H1 (cell line): ENCODE data around the gene FMNL2. TPM values are rescaled to one million over a fixed set of nuclear protein-coding genes. Genes with fewer than 3 reads are reported as not detected.

ENCODE experiments used
- ATF2 ChIP-seq: IDR thresholded peaks from 2 replicates; pipeline ENCODE4 v1.6.1; 2012; ENCODE audit warnings: low read length, inconsistent platforms
- BACH1 ChIP-seq: IDR thresholded peaks from 2 replicates; pipeline ENCODE4 v1.6.1; 2012; ENCODE audit warnings: low read length, improper control_type of control experiment
- E2F6 ChIP-seq: IDR thresholded peaks from 2 replicates; pipeline ENCODE4 v1.6.1; 2012; ENCODE audit warnings: inconsistent platforms
- FOSL1 ChIP-seq: IDR thresholded peaks from 2 replicates; pipeline ENCODE4 v1.6.1; 2011; ENCODE audit warnings: mild to moderate bottlenecking, low read depth, low read length, moderate library complexity; ENCODE audit not compliant: insufficient read depth
- HDAC6 ChIP-seq: IDR thresholded peaks from one replicate; pipeline ENCODE4 v1.7.1; 2012; ENCODE audit warnings: low read depth, mild to moderate bottlenecking, inconsistent platforms, low read length, moderate library complexity
- JUND ChIP-seq: IDR thresholded peaks from 2 replicates; pipeline ENCODE4 v1.6.1; 2011; ENCODE audit warnings: mild to moderate bottlenecking, improper control_type of control experiment, low read length
- MAFK ChIP-seq: IDR thresholded peaks from 2 replicates; pipeline ENCODE4 v1.6.1; 2012; ENCODE audit warnings: low read depth, mild to moderate bottlenecking, improper control_type of control experiment, low read length
- MAX ChIP-seq: IDR thresholded peaks from 2 replicates; pipeline ENCODE4 v1.6.1; 2012; ENCODE audit warnings: inconsistent platforms
- POU5F1 ChIP-seq: IDR thresholded peaks from 2 replicates; pipeline ENCODE4 v1.6.1; 2011; ENCODE audit warnings: low read depth, mild to moderate bottlenecking, low read length, moderate library complexity
- TCF12 ChIP-seq: IDR thresholded peaks from 2 replicates; pipeline ENCODE4 v1.6.1; 2011; ENCODE audit warnings: low read depth, mild to moderate bottlenecking, low read length
- polyA plus RNA-seq, 7 experiments: library from polyadenylated mRNA; depleted of rRNA in 3 of 7; stranded (reverse) in 5 of 7; unstranded in 2 of 7; fragments of >200 nt in 5 of 7; fragments of 200-250 nt in 2 of 7; gene quantifications; 1 replicate in 5 of 7; 2 replicates in 1 of 7; 4 replicates in 1 of 7; pipeline versions ENCODE4 v1.2.1 to v1.2.3, GENCODE V29; 2011 to 2013; ENCODE audit warnings: missing spikeins in 2 of 7, mixed read lengths in 2 of 7
- total RNA-seq: library from RNA; stranded (reverse); fragmentation: NEBNext Ultra II Directional; extraction: Animal tissue kit (Norgen Biotek cat#: 25700); gene quantifications from 2 replicates; pipeline ENCODE4 v1.2.1, GENCODE V29; 2021

FMNL2 gene
- total and polyA plus RNA-seq, 2 of the 8 experiments (the other 6 are each of a cell fraction or from before 2014, with no cell fraction given): 15.5 to 45.1 TPM

GRCh38 chr2:152583512-152584229 is 248.7 kb downstream of the FMNL2 start (continued):
- TF ChIP-seq ATF2: no peak
- TF ChIP-seq MAX: no peak
- no peak for TF ChIP-seq E2F6
- no peak for TF ChIP-seq HDAC6
- no peak for TF ChIP-seq JUND
- TF ChIP-seq FOSL1: no peak
- no peak for TF ChIP-seq TCF12
- TF ChIP-seq MAFK: no peak
- TF ChIP-seq BACH1: no peak
- TF ChIP-seq POU5F1: no peak
